HEK293 (cell line): ENCODE measurements around the gene ALOXE3.
A peak's percentile ranks its signal among the peaks of the same experiment; 100 is the strongest.

Experiments used
- CTCF ChIA-PET: fragments of 350-600 bp; formaldehyde crosslinking; extraction: SDS; loops from one replicate; lab custom pipeline; 2021; ENCODE audit warnings: antibody characterized with exemption; lab: Yijun Ruan, JAX
- POLR2A ChIA-PET: fragments of 300-600 bp; formaldehyde crosslinking; extraction: SDS; loops from one replicate; lab custom pipeline; 2020; ENCODE audit warnings: antibody characterized with exemption, inconsistent platforms; lab: Yijun Ruan, JAX
- H3K27ac ChIP-seq: fragments of 200-500 bp; sonication (Bioruptor generic); 2 replicates; pipeline ENCODE4 v1.5.1; 2014; ENCODE audit warnings: low read depth, low read length, control low read depth, inconsistent platforms; ENCODE audit errors: extremely low read depth
- H3K36me3 ChIP-seq, 2 experiments: fragments of 200-500 bp in 1 of 2; sonication (Bioruptor generic) in 1 of 2; 1 replicate in 1 of 2; 2 replicates in 1 of 2; pipeline ENCODE4 v1.5.1; 2014 to 2017; ENCODE audit warnings: inconsistent platforms in 2 of 2, low read length in 2 of 2; ENCODE audit not compliant: control insufficient read depth in 2 of 2, insufficient read depth in 1 of 2
- H3K4me1 ChIP-seq: fragments of 200-500 bp; sonication (Bioruptor generic); 2 replicates; pipeline ENCODE4 v1.5.1; 2014; ENCODE audit warnings: mild to moderate bottlenecking, low read length, inconsistent platforms; ENCODE audit not compliant: control insufficient read depth, insufficient read depth
- H3K4me3 ChIP-seq: 2 replicates; pipeline ENCODE4 v1.5.1; 2011; ENCODE audit warnings: low read depth, mild to moderate bottlenecking, control low read depth, low read length, moderate library complexity
- H3K9me3 ChIP-seq: fragments of 200-500 bp; sonication (Bioruptor generic); 2 replicates; pipeline ENCODE4 v1.5.1; 2014; ENCODE audit warnings: low read depth, low read length, inconsistent platforms; ENCODE audit not compliant: control insufficient read depth, insufficient read depth
- PRDM1 ChIP-seq: fragments of 450-650 bp; formaldehyde crosslinking; IDR thresholded peaks from 2 replicates; pipeline ENCODE4; 2016; ENCODE audit warnings: missing biosample characterization, missing genetic modification characterization
- ZBTB17 ChIP-seq: fragments of 450-650 bp; formaldehyde crosslinking; IDR thresholded peaks from 2 replicates; pipeline ENCODE4 v1.5.1; 2016; ENCODE audit warnings: missing biosample characterization, missing genetic modification characterization
- ZBTB20 ChIP-seq: fragments of 450-650 bp; formaldehyde crosslinking; IDR thresholded peaks from 2 replicates; pipeline ENCODE4 v1.5.1; 2016; ENCODE audit warnings: missing biosample characterization, missing genetic modification characterization
- ZFHX2 ChIP-seq: fragments of 450-650 bp; formaldehyde crosslinking; conservative IDR thresholded peaks from 2 replicates; pipeline ENCODE4 v1.5.1; 2016; ENCODE audit warnings: missing biosample characterization, missing genetic modification characterization
- ZNF112 ChIP-seq: fragments of 450-650 bp; formaldehyde crosslinking; IDR thresholded peaks from 2 replicates; pipeline ENCODE4 v1.5.0; 2017; ENCODE audit warnings: missing biosample characterization, missing genetic modification characterization
- ZNF121 ChIP-seq: fragments of 450-650 bp; formaldehyde crosslinking; IDR thresholded peaks from 2 replicates; pipeline ENCODE4 v1.5.1; 2016; ENCODE audit warnings: missing biosample characterization, missing genetic modification characterization
- ZNF221 ChIP-seq: fragments of 450-650 bp; formaldehyde crosslinking; IDR thresholded peaks from 2 replicates; pipeline ENCODE4 v1.5.1; 2017; ENCODE audit warnings: missing biosample characterization, missing genetic modification characterization, borderline replicate concordance
- ZNF366 ChIP-seq: fragments of 450-650 bp; formaldehyde crosslinking; conservative IDR thresholded peaks from 2 replicates; pipeline ENCODE4 v1.5.1; 2016; ENCODE audit warnings: missing biosample characterization, missing genetic modification characterization
- ZNF394 ChIP-seq: fragments of 450-650 bp; formaldehyde crosslinking; IDR thresholded peaks from 2 replicates; pipeline ENCODE4 v1.5.1; 2016; ENCODE audit warnings: missing biosample characterization, missing genetic modification characterization, mild to moderate bottlenecking, moderate library complexity, borderline replicate concordance
- ZNF426 ChIP-seq: fragments of 450-650 bp; formaldehyde crosslinking; IDR thresholded peaks from 2 replicates; pipeline ENCODE4 v1.5.1; 2017; ENCODE audit warnings: missing biosample characterization, missing genetic modification characterization, mild to moderate bottlenecking, inconsistent platforms, moderate library complexity
- ZNF677 ChIP-seq: fragments of 450-650 bp; IDR thresholded peaks from 2 replicates; pipeline ENCODE4 v1.5.0; 2018; ENCODE audit warnings: missing biosample characterization, mild to moderate bottlenecking, missing genetic modification characterization, moderate library complexity
- ZNF768 ChIP-seq: fragments of 450-650 bp; formaldehyde crosslinking; IDR thresholded peaks from 2 replicates; pipeline ENCODE4 v1.5.1; 2018; ENCODE audit warnings: missing biosample characterization, mild to moderate bottlenecking, missing genetic modification characterization
- TF ChIP-seq, protein P1 (sequence below): fragments of 450-650 bp; formaldehyde crosslinking; IDR thresholded peaks from 2 replicates; pipeline ENCODE4 v1.5.1; 2016; ENCODE audit warnings: missing biosample characterization, missing genetic modification characterization
- TF ChIP-seq, protein P2 (sequence below): fragments of 450-650 bp; formaldehyde crosslinking; IDR thresholded peaks from 2 replicates; pipeline ENCODE4; 2016; ENCODE audit warnings: missing biosample characterization, missing genetic modification characterization
- TF ChIP-seq, protein P3 (sequence below): fragments of 450-650 bp; formaldehyde crosslinking; IDR thresholded peaks from 2 replicates; pipeline ENCODE4 v1.5.1; 2017; ENCODE audit warnings: missing biosample characterization, missing genetic modification characterization

Gene ALOXE3

DNA sequence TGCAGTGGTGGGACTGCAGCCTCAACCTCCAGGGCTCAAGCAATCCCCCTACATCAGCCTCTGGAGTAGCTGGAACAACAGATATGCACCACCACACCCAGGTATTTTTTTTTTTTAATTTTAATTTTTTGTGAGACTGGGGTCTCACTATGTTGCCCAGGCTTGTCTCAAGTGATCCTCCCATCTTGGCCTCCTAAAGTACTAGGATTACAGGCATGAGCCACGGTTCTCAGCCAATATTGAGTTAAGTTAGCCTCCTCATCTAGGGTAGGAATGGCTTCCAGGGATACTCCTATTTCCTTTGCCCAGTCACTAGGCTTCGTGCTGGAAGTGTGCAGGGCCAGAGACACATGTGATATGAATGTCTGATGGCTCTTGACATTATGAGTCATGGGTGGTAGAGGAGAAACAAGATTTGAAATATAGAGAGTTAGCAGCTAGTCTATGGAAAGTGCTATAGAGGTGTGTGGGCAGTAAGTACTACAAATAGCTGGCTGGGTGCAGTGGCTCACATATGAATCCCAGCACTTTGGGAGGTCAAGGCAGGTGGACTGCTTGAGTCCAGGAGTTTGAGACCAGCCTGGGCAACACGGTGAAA is 13.6 kb upstream of the ALOXE3 start:
- TF ChIP-seq ZNF426 (tag by site-specific recombination): no peak
- no peak for TF ChIP-seq ZFHX2
- peak; percentile 70; the same call in 1 of the 2 replicates for TF ChIP-seq PRDM1
- no peak for TF ChIP-seq ZNF221 (tag by site-specific recombination)
- TF ChIP-seq, protein P1, sequence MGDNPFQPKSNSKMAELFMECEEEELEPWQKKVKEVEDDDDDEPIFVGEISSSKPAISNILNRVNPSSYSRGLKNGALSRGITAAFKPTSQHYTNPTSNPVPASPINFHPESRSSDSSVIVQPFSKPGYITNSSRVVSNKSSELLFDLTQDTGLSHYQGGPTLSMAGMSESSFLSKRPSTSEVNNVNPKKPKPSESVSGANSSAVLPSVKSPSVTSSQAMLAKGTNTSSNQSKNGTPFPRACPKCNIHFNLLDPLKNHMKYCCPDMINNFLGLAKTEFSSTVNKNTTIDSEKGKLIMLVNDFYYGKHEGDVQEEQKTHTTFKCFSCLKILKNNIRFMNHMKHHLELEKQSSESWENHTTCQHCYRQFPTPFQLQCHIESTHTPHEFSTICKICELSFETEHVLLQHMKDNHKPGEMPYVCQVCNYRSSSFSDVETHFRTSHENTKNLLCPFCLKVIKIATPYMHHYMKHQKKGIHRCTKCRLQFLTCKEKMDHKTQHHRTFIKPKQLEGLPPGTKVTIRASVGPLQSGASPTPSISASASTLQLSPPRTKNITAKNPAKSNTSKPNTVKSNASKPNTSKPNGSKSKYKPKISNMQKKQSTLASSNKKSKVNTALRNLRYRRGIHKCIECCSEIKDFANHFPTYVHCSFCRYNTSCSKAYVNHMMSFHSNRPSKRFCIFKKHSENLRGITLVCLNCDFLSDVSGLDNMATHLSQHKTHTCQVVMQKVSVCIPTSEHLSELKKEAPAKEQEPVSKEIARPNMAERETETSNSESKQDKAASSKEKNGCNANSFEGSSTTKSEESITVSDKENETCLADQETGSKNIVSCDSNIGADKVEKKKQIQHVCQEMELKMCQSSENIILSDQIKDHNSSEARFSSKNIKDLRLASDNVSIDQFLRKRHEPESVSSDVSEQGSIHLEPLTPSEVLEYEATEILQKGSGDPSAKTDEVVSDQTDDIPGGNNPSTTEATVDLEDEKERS (tag by site-specific recombination): no peak
- TF ChIP-seq, protein P2, sequence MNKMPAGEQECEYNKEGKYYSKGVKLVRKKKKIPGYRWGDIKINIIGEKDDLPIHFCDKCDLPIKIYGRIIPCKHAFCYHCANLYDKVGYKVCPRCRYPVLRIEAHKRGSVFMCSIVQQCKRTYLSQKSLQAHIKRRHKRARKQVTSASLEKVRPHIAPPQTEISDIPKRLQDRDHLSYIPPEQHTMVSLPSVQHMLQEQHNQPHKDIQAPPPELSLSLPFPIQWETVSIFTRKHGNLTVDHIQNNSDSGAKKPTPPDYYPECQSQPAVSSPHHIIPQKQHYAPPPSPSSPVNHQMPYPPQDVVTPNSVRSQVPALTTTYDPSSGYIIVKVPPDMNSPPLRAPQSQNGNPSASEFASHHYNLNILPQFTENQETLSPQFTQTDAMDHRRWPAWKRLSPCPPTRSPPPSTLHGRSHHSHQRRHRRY (tag by site-specific recombination): no peak
- TF ChIP-seq ZNF394 (tag by site-specific recombination): peak; percentile 43; the same call in 1 of the 2 replicates
- TF ChIP-seq ZBTB17 (tag by site-specific recombination): no peak
- TF ChIP-seq ZBTB20 (tag by site-specific recombination): no peak
- TF ChIP-seq, protein P3, sequence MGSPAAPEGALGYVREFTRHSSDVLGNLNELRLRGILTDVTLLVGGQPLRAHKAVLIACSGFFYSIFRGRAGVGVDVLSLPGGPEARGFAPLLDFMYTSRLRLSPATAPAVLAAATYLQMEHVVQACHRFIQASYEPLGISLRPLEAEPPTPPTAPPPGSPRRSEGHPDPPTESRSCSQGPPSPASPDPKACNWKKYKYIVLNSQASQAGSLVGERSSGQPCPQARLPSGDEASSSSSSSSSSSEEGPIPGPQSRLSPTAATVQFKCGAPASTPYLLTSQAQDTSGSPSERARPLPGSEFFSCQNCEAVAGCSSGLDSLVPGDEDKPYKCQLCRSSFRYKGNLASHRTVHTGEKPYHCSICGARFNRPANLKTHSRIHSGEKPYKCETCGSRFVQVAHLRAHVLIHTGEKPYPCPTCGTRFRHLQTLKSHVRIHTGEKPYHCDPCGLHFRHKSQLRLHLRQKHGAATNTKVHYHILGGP: no peak
- TF ChIP-seq ZNF121: peak; percentile 90
- TF ChIP-seq ZNF112 (tag by site-specific recombination): no peak
- TF ChIP-seq ZNF677 (tag by site-specific recombination): no peak
- Histone ChIP-seq H3K27ac (no peak overlapping the region), H3K4me3 (no peak overlapping the region), H3K36me3 (no peaks in the 10 kb centered on the region), H3K9me3 (no peaks in the 10 kb centered on the region), H3K4me1 (0 out of 2 replicates have a peak, but pooled peaks cover 3% of the 10 kb centered on the region)
- ChIA-PET POLR2A (no interaction called here), CTCF (interaction anchor here (0.6 to 2.0 kb wide), 7 partner anchors 9 to 695 kb away, joined by 3 to 11 read pairs (median 4); no protein-coding TSS in a partner anchor)

DNA sequence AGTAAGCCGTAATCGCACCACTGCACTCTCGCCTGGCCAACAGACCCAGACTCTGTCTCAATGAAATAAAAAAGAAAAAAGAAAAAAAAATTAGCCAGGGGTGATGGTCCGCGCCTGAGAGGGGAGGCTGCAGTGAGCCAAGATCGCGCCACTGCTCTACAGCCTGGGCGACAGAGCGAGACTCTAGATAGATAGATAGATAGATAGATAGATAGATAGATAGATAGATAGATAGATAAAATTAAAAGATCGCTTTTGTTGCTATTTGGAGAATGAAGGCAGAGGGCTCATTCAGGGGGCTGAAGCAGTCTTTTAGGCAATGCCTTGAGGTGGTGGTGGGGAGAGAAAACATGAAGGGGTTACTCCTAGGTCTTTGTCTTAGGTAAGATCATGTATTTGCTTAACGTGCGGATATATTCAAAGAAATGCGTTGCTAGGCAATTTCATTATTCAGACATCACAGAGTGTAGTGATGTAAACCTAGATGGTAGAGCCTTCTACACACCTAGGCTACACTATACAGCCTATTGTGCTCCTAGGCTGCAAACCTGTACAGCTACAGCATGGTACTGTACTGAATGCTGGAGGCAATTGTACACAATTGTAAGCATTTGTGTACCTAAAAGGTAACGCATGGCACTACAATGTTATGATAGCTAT is 9.9 kb upstream of the ALOXE3 start:
- TF ChIP-seq ZNF366 (tag by site-specific recombination) (peak; percentile 70), ZNF768 (tag by site-specific recombination) (no peak)
- no peaks in the 10 kb centered on the region for H3K36me3 ChIP-seq
- no peak overlapping the region for H3K4me3 ChIP-seq
- no peaks in the 10 kb centered on the region for H3K9me3 ChIP-seq
- no peak overlapping the region for H3K27ac ChIP-seq
- H3K4me1 ChIP-seq: peaks cover 14% of the 10 kb centered on the region
- ChIA-PET CTCF (interaction anchor here (3.0 to 4.7 kb wide), 2 partner anchors 10 to 30 kb away, joined by 12 to 36 read pairs; no protein-coding TSS in a partner anchor), POLR2A (interaction anchor here (0.6 kb wide), 1 partner anchor 44 kb away, joined by 4 read pairs; no protein-coding TSS in a partner anchor)
